Astrocyte of the spinal cord (primary cell): ENCODE results near the gene EPN2.

Experiments
- DNase-seq: peaks from one replicate; pipeline ENCODE4 v3.0.0; 2011; ENCODE audit warnings: low read depth, low spot score
- H3K4me3 ChIP-seq: 2 replicates; pipeline ENCODE4 v1.5.1; 2011; ENCODE audit warnings: low read depth, mild to moderate bottlenecking, low read length, moderate library complexity
- CTCF ChIP-seq: IDR thresholded peaks from 2 replicates; pipeline ENCODE4 v1.5.1; 2012; ENCODE audit warnings: low read depth, mild to moderate bottlenecking, low read length, inconsistent platforms
- in situ Hi-C: cut with HindIII; loops from 2 replicates; pipeline ENCODE4 v1.10.0; 2017; ENCODE audit warnings: low sequenced_read_pairs

EPN2 gene

GRCh38 chr17:19320876-19321275 is 83.7 kb downstream of the EPN2 start:
- no peak for DNase-seq
- no peak for TF ChIP-seq CTCF
- in situ Hi-C loops: no loop called here
- H3K4me3 ChIP-seq: no peak overlapping the region

GRCh38 chr17:19321481-19322128 is 84.4 kb downstream of the EPN2 start:
- no peak for DNase-seq
- TF ChIP-seq CTCF: peak; percentile 21

GRCh38 chr17:19322129-19322505 is 85.0 kb downstream of the EPN2 start:
- TF ChIP-seq CTCF: no peak
- DNase-seq: no peak
- in situ Hi-C loops: no loop called here
- no peak overlapping the region for H3K4me3 ChIP-seq

More at GRCh38 chr17:19321481-19322128, 84.4 kb downstream of the EPN2 start:
- in situ Hi-C loops: no loop called here
- no peak overlapping the region for H3K4me3 ChIP-seq

- in situ Hi-C loops: no loop called here
- TF ChIP-seq CTCF: no peak
- DNase-seq: no peak
- H3K4me3 ChIP-seq: no peak overlapping the region
Measured at GRCh38 chr17:19322861-19323260, 85.7 kb downstream of the EPN2 start.

GRCh38 chr17:19325542-19325941 is 88.4 kb downstream of the EPN2 start:
- DNase-seq: no peak
- no peak for TF ChIP-seq CTCF
- no peak overlapping the region for H3K4me3 ChIP-seq
- in situ Hi-C loops: no loop called here

GRCh38 chr17:19327031-19327783 is 90.0 kb downstream of the EPN2 start:
- TF ChIP-seq CTCF: no peak
- in situ Hi-C loops: no loop called here
- H3K4me3 ChIP-seq: no peak overlapping the region
- DNase-seq: peak; percentile 88
